ENCODE data around the gene ERBB3.

ERBB3 gene

DNA sequence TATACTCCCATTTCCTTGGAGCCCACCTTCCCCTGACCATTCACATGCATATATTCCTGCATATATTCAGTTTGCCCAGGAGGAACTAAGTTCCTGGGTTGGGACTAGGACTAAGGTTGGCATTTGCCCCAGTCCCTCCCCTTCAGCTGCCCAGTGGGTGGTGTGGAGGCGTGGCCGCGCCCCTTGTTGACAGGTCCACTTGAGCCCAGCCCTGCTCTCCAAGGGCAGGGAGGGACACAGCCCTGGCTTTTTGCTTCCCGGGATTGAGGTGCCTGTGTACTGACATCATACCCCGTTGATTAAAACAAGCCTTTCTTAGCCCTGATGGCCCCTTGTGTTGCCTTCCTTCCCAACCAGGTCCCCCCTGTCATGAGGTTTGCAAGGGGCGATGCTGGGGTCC, 7.3 kb downstream of the ERBB3 start:
- Histone ChIP-seq H3K4me1 (ENCODE audit: insufficient read depth, low read length) (no peaks in the 10 kb centered on the region), H3K4me3 (ENCODE audit: low read depth in 1 of 2, low read length in 2 of 2) (no peak overlapping the region), H2AFZ (ENCODE audit: low read depth, low read length) (no peak overlapping the region), H3K27me3 (ENCODE audit: insufficient read depth, low read length, poor library complexity) (peaks cover 15% of the 10 kb centered on the region), H3K4me2 (ENCODE audit: insufficient read depth, low read length) (no peak overlapping the region), H4K20me1 (ENCODE audit: insufficient read depth, low read length) (no peaks in the 10 kb centered on the region), H3K9ac (ENCODE audit: low read depth, low read length) (no peak overlapping the region), H3K36me3 (ENCODE audit: insufficient read depth, low read length) (no peaks in the 10 kb centered on the region), H3K27ac (ENCODE audit: low read length) (no peak overlapping the region), H3K9me3 (ENCODE audit: insufficient read depth, low read length, severe bottlenecking) (no peaks in the 10 kb centered on the region), H3K79me2 (ENCODE audit: insufficient read depth, low read length) (no peaks in the 10 kb centered on the region)
- no peak for ATAC-seq (ENCODE audit: insufficient read depth, low read depth)
- no peak for TF ChIP-seq EZH2 (IDR thresholded peaks at IDR 0.05; ENCODE audit: borderline replicate concordance, low read depth, low read length, severe bottlenecking)
- TF ChIP-seq, protein P1, sequence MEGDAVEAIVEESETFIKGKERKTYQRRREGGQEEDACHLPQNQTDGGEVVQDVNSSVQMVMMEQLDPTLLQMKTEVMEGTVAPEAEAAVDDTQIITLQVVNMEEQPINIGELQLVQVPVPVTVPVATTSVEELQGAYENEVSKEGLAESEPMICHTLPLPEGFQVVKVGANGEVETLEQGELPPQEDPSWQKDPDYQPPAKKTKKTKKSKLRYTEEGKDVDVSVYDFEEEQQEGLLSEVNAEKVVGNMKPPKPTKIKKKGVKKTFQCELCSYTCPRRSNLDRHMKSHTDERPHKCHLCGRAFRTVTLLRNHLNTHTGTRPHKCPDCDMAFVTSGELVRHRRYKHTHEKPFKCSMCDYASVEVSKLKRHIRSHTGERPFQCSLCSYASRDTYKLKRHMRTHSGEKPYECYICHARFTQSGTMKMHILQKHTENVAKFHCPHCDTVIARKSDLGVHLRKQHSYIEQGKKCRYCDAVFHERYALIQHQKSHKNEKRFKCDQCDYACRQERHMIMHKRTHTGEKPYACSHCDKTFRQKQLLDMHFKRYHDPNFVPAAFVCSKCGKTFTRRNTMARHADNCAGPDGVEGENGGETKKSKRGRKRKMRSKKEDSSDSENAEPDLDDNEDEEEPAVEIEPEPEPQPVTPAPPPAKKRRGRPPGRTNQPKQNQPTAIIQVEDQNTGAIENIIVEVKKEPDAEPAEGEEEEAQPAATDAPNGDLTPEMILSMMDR (IDR thresholded peaks at IDR 0.05; ENCODE audit: borderline replicate concordance, extremely low read depth, low read length, poor library complexity, severe bottlenecking): no peak
- no peak for DNase-seq

DNA sequence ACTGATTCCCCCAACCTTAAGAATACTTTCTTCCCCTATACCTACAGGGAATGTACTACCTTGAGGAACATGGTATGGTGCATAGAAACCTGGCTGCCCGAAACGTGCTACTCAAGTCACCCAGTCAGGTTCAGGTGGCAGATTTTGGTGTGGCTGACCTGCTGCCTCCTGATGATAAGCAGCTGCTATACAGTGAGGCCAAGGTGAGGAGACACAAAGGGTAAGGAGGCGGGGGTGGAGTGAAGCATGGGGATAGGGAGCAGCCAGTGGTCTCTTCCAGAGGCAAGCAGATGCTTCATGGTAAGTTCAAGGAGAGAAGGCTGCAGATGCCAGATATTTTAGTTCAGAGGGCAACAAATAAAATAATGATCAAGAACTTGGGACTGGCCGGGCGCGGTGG, 17.8 kb downstream of the ERBB3 start:
- peaks cover 5% of the 10 kb centered on the region for H3K27me3 ChIP-seq (ENCODE audit: insufficient read depth, low read length, poor library complexity)
- no peaks in the 10 kb centered on the region for H4K20me1 ChIP-seq (ENCODE audit: insufficient read depth, low read length)
- ATAC-seq (ENCODE audit: insufficient read depth, low read depth) (no peak), DNase-seq (no peak)
- no peak overlapping the region for H3K9ac ChIP-seq (ENCODE audit: low read depth, low read length)
- peaks cover 10% of the 10 kb centered on the region for H3K4me1 ChIP-seq (ENCODE audit: insufficient read depth, low read length)
- H3K27ac ChIP-seq (ENCODE audit: low read length): no peak overlapping the region
- H3K4me2 ChIP-seq (ENCODE audit: insufficient read depth, low read length): no peak overlapping the region
- TF ChIP-seq, protein P1 (IDR thresholded peaks at IDR 0.05; ENCODE audit: borderline replicate concordance, extremely low read depth, low read length, poor library complexity, severe bottlenecking): no peak
- no peak for TF ChIP-seq EZH2 (IDR thresholded peaks at IDR 0.05; ENCODE audit: borderline replicate concordance, low read depth, low read length, severe bottlenecking)
- no peak overlapping the region for H2AFZ ChIP-seq (ENCODE audit: low read depth, low read length)
- no peaks in the 10 kb centered on the region for H3K79me2 ChIP-seq (ENCODE audit: insufficient read depth, low read length)
- H3K4me3 ChIP-seq (ENCODE audit: low read depth in 1 of 2, low read length in 2 of 2): no peak overlapping the region
- no peaks in the 10 kb centered on the region for H3K9me3 ChIP-seq (ENCODE audit: insufficient read depth, low read length, severe bottlenecking)
- H3K36me3 ChIP-seq (ENCODE audit: insufficient read depth, low read length): no peaks in the 10 kb centered on the region

DNA sequence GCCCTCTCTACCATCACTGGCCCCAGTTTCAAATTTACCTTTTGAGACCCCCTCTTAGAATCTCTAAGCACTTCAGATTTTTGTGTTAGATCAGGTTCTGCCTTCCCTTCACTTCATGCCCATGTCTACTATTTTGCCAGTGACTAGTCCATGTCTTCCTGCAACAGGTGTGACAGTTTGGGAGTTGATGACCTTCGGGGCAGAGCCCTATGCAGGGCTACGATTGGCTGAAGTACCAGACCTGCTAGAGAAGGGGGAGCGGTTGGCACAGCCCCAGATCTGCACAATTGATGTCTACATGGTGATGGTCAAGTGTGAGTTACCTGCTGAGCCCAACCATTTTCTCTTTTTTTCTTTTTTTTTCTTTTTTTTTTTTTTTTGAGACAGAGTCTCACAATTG, 18.6 kb downstream of the ERBB3 start:
- no peak overlapping the region for H3K4me2 ChIP-seq (ENCODE audit: insufficient read depth, low read length)
- no peaks in the 10 kb centered on the region for H4K20me1 ChIP-seq (ENCODE audit: insufficient read depth, low read length)
- H2AFZ ChIP-seq (ENCODE audit: low read depth, low read length): no peak overlapping the region
- no peak for TF ChIP-seq EZH2 (IDR thresholded peaks at IDR 0.05; ENCODE audit: borderline replicate concordance, low read depth, low read length, severe bottlenecking)
- TF ChIP-seq, protein P1 (IDR thresholded peaks at IDR 0.05; ENCODE audit: borderline replicate concordance, extremely low read depth, low read length, poor library complexity, severe bottlenecking): no peak
- H3K9me3 ChIP-seq (ENCODE audit: insufficient read depth, low read length, severe bottlenecking): no peaks in the 10 kb centered on the region
- H3K79me2 ChIP-seq (ENCODE audit: insufficient read depth, low read length): peaks cover under 1% of the 10 kb centered on the region; the same call in 1 of the 2 replicates
- no peak overlapping the region for H3K4me3 ChIP-seq (ENCODE audit: low read depth in 1 of 2, low read length in 2 of 2)
- no peak overlapping the region for H3K9ac ChIP-seq (ENCODE audit: low read depth, low read length)
- no peak for DNase-seq
- H3K36me3 ChIP-seq (ENCODE audit: insufficient read depth, low read length): no peaks in the 10 kb centered on the region
- H3K27ac ChIP-seq (ENCODE audit: low read length): no peak overlapping the region
- peaks cover 19% of the 10 kb centered on the region for H3K4me1 ChIP-seq (ENCODE audit: insufficient read depth, low read length)
- ATAC-seq (ENCODE audit: insufficient read depth, low read depth): no peak
- peaks cover 5% of the 10 kb centered on the region for H3K27me3 ChIP-seq (ENCODE audit: insufficient read depth, low read length, poor library complexity)

DNA sequence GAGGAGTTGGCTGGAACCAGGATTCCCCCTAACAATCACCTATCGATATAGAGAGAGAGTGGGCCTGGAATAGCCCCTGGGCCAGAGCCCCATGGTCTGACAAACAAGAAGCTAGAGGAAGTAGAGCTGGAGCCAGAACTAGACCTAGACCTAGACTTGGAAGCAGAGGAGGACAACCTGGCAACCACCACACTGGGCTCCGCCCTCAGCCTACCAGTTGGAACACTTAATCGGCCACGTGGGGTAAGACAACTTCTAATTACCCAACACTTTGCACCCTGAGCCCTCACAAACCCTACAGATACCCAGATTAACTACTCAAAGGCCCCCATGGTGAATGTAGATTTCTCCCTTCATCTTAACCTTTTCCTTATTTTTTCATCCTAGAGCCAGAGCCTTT, 19.8 kb downstream of the ERBB3 start:
- Histone ChIP-seq H3K36me3 (ENCODE audit: insufficient read depth, low read length) (peaks cover 4% of the 10 kb centered on the region; the same call in 1 of the 2 replicates), H2AFZ (ENCODE audit: low read depth, low read length) (no peak overlapping the region), H3K4me2 (ENCODE audit: insufficient read depth, low read length) (no peak overlapping the region), H3K27me3 (ENCODE audit: insufficient read depth, low read length, poor library complexity) (peaks cover 5% of the 10 kb centered on the region), H3K9ac (ENCODE audit: low read depth, low read length) (no peak overlapping the region), H3K79me2 (ENCODE audit: insufficient read depth, low read length) (peaks cover 9% of the 10 kb centered on the region), H3K4me1 (ENCODE audit: insufficient read depth, low read length) (peaks cover 23% of the 10 kb centered on the region), H3K27ac (ENCODE audit: low read length) (no peak overlapping the region), H3K9me3 (ENCODE audit: insufficient read depth, low read length, severe bottlenecking) (no peaks in the 10 kb centered on the region), H4K20me1 (ENCODE audit: insufficient read depth, low read length) (0 out of 2 replicates have a peak, but pooled peaks cover under 1% of the 10 kb centered on the region), H3K4me3 (ENCODE audit: low read depth in 1 of 2, low read length in 2 of 2) (no peak overlapping the region)
- no peak for ATAC-seq (ENCODE audit: insufficient read depth, low read depth)
- no peak for TF ChIP-seq EZH2 (IDR thresholded peaks at IDR 0.05; ENCODE audit: borderline replicate concordance, low read depth, low read length, severe bottlenecking)
- TF ChIP-seq, protein P1 (IDR thresholded peaks at IDR 0.05; ENCODE audit: borderline replicate concordance, extremely low read depth, low read length, poor library complexity, severe bottlenecking): no peak
- no peak for DNase-seq
